ENCODE measurements around the gene PSENEN. TPM values are rescaled to one million over a fixed set of nuclear protein-coding genes. Genes with fewer than 3 reads are reported as not detected.

PSENEN gene
- total and polyA plus RNA-seq, 9 of the 15 experiments (the other 6 are each of a cell fraction or from before 2014, with no cell fraction given) = 34.5 to 299 (median 61.1) TPM

- TF ChIP-seq CHD7 (IDR thresholded peaks at IDR 0.05; ENCODE audit: low read depth, low read length) (no peak), COPS2 (conservative IDR thresholded peaks at IDR 0.05) (no peak), POLR2H (tag; IDR thresholded peaks at IDR 0.05; ENCODE audit: low read depth) (no peak)
Observed at GRCh38 chr19:35779033-35779432, 33.6 kb downstream of the PSENEN start (continued).
